Thyroid gland (tissue), 4 donors: Measurements from ENCODE around the gene MLC1. TPM values are rescaled to one million over a fixed set of nuclear protein-coding genes. Genes with fewer than 3 reads are reported as not detected.

Source experiments
- DNase-seq, 2 donors: peaks; one replicate each; pipeline ENCODE4 v3.0.0-alpha.2; 2019
- H3K27ac ChIP-seq, 3 donors: fragments of 200-600 bp; sonication (generic); 1 replicate in 2 of 3; 2 replicates in 1 of 3; pipeline ENCODE4 v1.5.1; 2016 to 2019; ENCODE audit warnings: mild to moderate bottlenecking in 1 of 3, moderate library complexity in 1 of 3
- H3K27me3 ChIP-seq: fragments of 200-600 bp; sonication (generic); one replicate; pipeline ENCODE4 v1.5.1; 2019
- H3K36me3 ChIP-seq, 2 donors: fragments of 200-600 bp; sonication (generic); one replicate each; pipeline ENCODE4 v1.5.1; 2016 to 2019
- H3K4me1 ChIP-seq, 2 donors: fragments of 200-600 bp; sonication (generic); one replicate each; pipeline ENCODE4 v1.5.1; 2017 to 2019
- H3K4me3 ChIP-seq, 3 donors: fragments of 200-600 bp; sonication (generic); replicated peaks in 1 of 3; 1 replicate in 2 of 3; 2 replicates in 1 of 3; pipeline ENCODE4 v1.5.1; 2016; ENCODE audit warnings: mild to moderate bottlenecking in 1 of 3
- H3K9me3 ChIP-seq: fragments of 200-600 bp; sonication (generic); one replicate; pipeline ENCODE4 v1.5.1; 2017
- CTCF ChIP-seq, 6 experiments: fragments of 200-600 bp in 3 of 6; fragments of 450-650 bp in 3 of 6; sonication (generic) in 3 of 6; IDR thresholded peaks; one replicate each; pipeline ENCODE4 v1.5.1; 2016 to 2019; ENCODE audit warnings: antibody characterized with exemption in 6 of 6, mild to moderate bottlenecking in 2 of 6, inconsistent platforms in 1 of 6, moderate library complexity in 1 of 6
- POLR2A ChIP-seq, 2 donors: fragments of 450-650 bp; IDR thresholded peaks; one replicate each; pipeline ENCODE4 v1.6.1; 2017; ENCODE audit warnings: antibody characterized with exemption in 2 of 2, mild to moderate bottlenecking in 2 of 2, moderate library complexity in 1 of 2
- WGBS, 2 donors: methylation state at CpG; one replicate each; pipeline ENCODE4 v1.1.5; 2017; 5-methylcytosine and 5-hydroxymethylcytosine counted together
- intact Hi-C: fragments of 100-400 bp; cut with DNase I; formaldehyde crosslinking; loops from one replicate; pipeline ENCODE4 v1.15.1; 2023
- total RNA-seq, 4 donors: library from RNA; depleted of rRNA; stranded (reverse); fragments of >200 nt; gene quantifications; one replicate each; pipeline ENCODE4 v1.2.3, GENCODE V29; 2016

Gene MLC1
- total RNA-seq, 4 donors from 2014 or later: 0.11 TPM; not detected in 3

DNA sequence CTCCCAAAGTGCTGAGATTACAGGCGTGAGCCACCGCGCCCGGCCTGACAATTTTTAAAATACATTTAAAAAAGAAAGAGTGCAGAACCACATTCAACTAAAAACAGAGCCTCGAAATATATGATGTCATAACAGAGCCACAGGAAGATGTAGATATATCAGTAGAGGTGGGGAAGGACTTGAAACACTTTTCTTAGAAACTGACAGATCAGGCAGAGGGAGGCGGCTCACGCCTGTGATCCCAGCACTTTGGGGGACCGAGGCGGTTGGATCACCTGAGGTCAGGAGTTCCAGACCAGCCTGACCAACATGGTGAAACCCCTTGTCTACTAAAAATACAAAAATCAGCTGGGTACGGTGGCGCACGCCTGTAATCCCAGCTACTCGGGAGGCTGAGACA is 7.0 kb downstream of the MLC1 start:
- no peaks in the 10 kb centered on the region for H3K4me1 ChIP-seq
- H3K27me3 ChIP-seq: no peaks in the 10 kb centered on the region
- no peaks in the 10 kb centered on the region for H3K36me3 ChIP-seq
- no peak for TF ChIP-seq CTCF (IDR thresholded peaks at IDR 0.05)
- TF ChIP-seq POLR2A (IDR thresholded peaks at IDR 0.05): no peak
- no peak overlapping the region for H3K4me3 ChIP-seq
- 93 to 95% methylated on average over 13 of the region's 13 CpGs for WGBS, 2 donors
- H3K27ac ChIP-seq: no peak overlapping the region
- no peaks in the 10 kb centered on the region for H3K9me3 ChIP-seq
- DNase-seq: no peak
- intact Hi-C loops: no loop called here

- WGBS, 2 donors: 85 to 86% methylated on average over 39 to 41 of the region's 43 CpGs
- H3K27ac ChIP-seq: no peak overlapping the region
- H3K9me3 ChIP-seq: no peaks in the 10 kb centered on the region
- TF ChIP-seq POLR2A (IDR thresholded peaks at IDR 0.05): no peak
- TF ChIP-seq CTCF (IDR thresholded peaks at IDR 0.05): no peak
- no peaks in the 10 kb centered on the region for H3K27me3 ChIP-seq
- H3K36me3 ChIP-seq: no peaks in the 10 kb centered on the region
- intact Hi-C loops: no loop called here
- H3K4me3 ChIP-seq: no peak overlapping the region
- DNase-seq: no peak
- H3K4me1 ChIP-seq: no peaks in the 10 kb centered on the region
Observed at GRCh38 chr22:50076646-50077535, 8.3 kb downstream of the MLC1 start.

- Histone ChIP-seq H3K4me3 (no peak overlapping the region), H3K4me1 (no peaks in the 10 kb centered on the region), H3K36me3 (no peaks in the 10 kb centered on the region), H3K27ac (no peak overlapping the region), H3K9me3 (no peaks in the 10 kb centered on the region), H3K27me3 (no peaks in the 10 kb centered on the region)
- DNase-seq: no peak
- WGBS, 2 donors: 68 to 76% methylated on average over 23 to 32 of the region's 32 CpGs
- intact Hi-C loops: no loop called here
- TF ChIP-seq POLR2A (IDR thresholded peaks at IDR 0.05) (no peak), CTCF (IDR thresholded peaks at IDR 0.05) (no peak)
Observed at GRCh38 chr22:50074551-50075530, 10.4 kb downstream of the MLC1 start.

GRCh38 chr22:50074056-50074455 is 11.2 kb downstream of the MLC1 start:
- TF ChIP-seq CTCF (IDR thresholded peaks at IDR 0.05) (no peak), POLR2A (IDR thresholded peaks at IDR 0.05) (no peak)
- H3K36me3 ChIP-seq: no peaks in the 10 kb centered on the region
- no peaks in the 10 kb centered on the region for H3K9me3 ChIP-seq
- H3K27ac ChIP-seq: no peak overlapping the region
- no peak for DNase-seq
- no peak overlapping the region for H3K4me3 ChIP-seq
- 79 to 81% methylated on average over 17 of the region's 17 CpGs for WGBS, 2 donors
- H3K4me1 ChIP-seq: no peaks in the 10 kb centered on the region
- H3K27me3 ChIP-seq: no peaks in the 10 kb centered on the region
- intact Hi-C loops: no loop called here
